Skin of body (tissue), 2 donors: ENCODE results near the gene LIMK1. TPM values are rescaled to one million over a fixed set of nuclear protein-coding genes. Genes with fewer than 3 reads are reported as not detected.

Experiments
- DNase-seq: peaks from one replicate; lab custom pipeline; 2025; lab: John Stamatoyannopoulos, UW
- total RNA-seq: library from RNA; depleted of rRNA; stranded (reverse); fragments of >200 nt; gene quantifications from one replicate; pipeline ENCODE4 v1.2.3, GENCODE V29; 2014

The LIMK1 gene
- total RNA-seq, 1 donor from 2014 or later: 6.4 TPM

GRCh38 chr7:74083928-74084721 lies 521 bp downstream of the LIMK1 start:
- no peak for DNase-seq

- no peak for DNase-seq
Observed at GRCh38 chr7:74084722-74085578, 1.3 kb downstream of the LIMK1 start.

GRCh38 chr7:74087791-74088453 lies 4.3 kb downstream of the LIMK1 start:
- DNase-seq: no peak

GRCh38 chr7:74092321-74092963 lies 8.8 kb downstream of the LIMK1 start:
- DNase-seq: no peak

GRCh38 chr7:74092964-74093471 lies 9.4 kb downstream of the LIMK1 start:
- DNase-seq: no peak

- DNase-seq: no peak
Observed at GRCh38 chr7:74093671-74094223, 10.1 kb downstream of the LIMK1 start.

- DNase-seq: no peak
Observed at GRCh38 chr7:74094224-74095101, 10.9 kb downstream of the LIMK1 start.

- no peak for DNase-seq
Observed at GRCh38 chr7:74095135-74095534, 11.5 kb downstream of the LIMK1 start.

GRCh38 chr7:74097937-74098614 lies 14.5 kb downstream of the LIMK1 start:
- DNase-seq: no peak

- no peak for DNase-seq
Observed at GRCh38 chr7:74099031-74099430, 15.4 kb downstream of the LIMK1 start.

- DNase-seq: no peak
Observed at GRCh38 chr7:74101061-74101681, 17.6 kb downstream of the LIMK1 start.

- DNase-seq: no peak
Observed at GRCh38 chr7:74103219-74103772, 19.7 kb downstream of the LIMK1 start.

- no peak for DNase-seq
Observed at GRCh38 chr7:74104702-74105101, 21.1 kb downstream of the LIMK1 start.

GRCh38 chr7:74105992-74106391 lies 22.4 kb downstream of the LIMK1 start:
- DNase-seq: no peak

- DNase-seq: no peak
Observed at GRCh38 chr7:74106846-74107245, 23.2 kb downstream of the LIMK1 start.

GRCh38 chr7:74115326-74115725 lies 31.7 kb downstream of the LIMK1 start:
- DNase-seq: no peak

GRCh38 chr7:74116356-74116755 lies 32.8 kb downstream of the LIMK1 start:
- DNase-seq: no peak

GRCh38 chr7:74119831-74120230 lies 36.2 kb downstream of the LIMK1 start:
- DNase-seq: no peak
